ENCODE results near the gene UBFD1.
"Not testable (repeated sequence)": the region's sequence is repeated elsewhere in the genome, so short reads cannot be mapped to it uniquely, and the experiment has no call there.

Gene UBFD1

DNA sequence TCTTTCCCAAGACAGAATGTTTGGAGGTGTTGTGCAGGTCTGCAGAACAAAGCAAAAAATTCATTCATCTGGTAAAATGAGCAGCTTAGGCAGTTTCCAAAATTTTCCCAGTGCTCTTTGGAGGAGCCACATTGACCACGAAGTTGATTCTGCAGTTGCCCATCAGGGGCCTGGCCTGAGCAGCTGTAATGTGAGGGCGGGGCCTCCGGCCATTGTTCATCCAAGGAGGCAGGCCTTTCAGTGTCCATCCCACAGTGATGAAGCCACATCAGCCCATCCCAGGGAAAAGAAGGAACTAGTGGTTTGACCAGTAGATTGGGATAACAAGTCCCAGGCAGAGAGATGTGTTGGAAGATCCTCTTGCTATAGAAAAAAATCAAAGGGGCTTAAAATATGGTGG lies 10.1 kb downstream of the UBFD1 start:
- H3K9ac ChIP-seq (ENCODE audit: low read depth, low read length), result no peak overlapping the region
- no peaks in the 10 kb centered on the region for H3K9me3 ChIP-seq (ENCODE audit: control insufficient read depth, insufficient read depth, low read length)
- H3K4me1 ChIP-seq (ENCODE audit: insufficient read depth, low read length), result no peaks in the 10 kb centered on the region
- peaks cover 64% of the 10 kb centered on the region for H3K36me3 ChIP-seq (ENCODE audit: insufficient read depth, low read length)

DNA sequence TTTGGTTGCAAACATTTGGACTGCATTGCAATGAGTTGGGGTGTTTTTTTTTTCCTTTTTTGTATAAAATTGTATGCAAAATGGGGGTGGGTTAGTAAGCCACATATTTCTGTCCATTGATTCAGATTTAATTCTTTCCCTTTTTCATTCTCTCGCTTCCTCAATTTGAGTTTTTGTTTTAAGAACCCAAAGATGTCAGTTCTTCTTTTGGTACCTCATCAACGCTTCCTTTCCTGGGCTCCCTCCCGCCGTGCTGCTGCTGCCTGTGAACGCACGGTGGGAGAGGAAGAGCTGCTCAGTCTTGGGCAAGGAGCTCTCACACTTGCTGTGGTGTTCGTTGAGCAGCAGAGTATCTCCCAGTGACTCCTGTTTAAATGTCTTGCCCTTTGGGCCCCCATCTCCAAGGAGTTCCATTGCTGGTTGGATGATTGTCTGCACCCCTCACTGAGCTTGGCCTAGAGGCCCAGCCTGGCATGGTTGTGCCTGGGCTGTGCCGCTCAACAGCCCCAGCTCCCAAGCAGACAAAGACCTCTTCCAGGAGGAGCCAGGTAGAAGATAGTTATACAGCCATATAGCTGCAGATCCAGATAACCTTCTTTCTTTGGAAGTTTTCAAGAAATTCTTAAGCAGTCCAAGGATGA lies 13.6 kb downstream of the UBFD1 start:
- Histone ChIP-seq H3K9ac (ENCODE audit: low read depth, low read length) (no peak overlapping the region), H3K36me3 (ENCODE audit: insufficient read depth, low read length) (peaks cover 39% of the 10 kb centered on the region)

DNA sequence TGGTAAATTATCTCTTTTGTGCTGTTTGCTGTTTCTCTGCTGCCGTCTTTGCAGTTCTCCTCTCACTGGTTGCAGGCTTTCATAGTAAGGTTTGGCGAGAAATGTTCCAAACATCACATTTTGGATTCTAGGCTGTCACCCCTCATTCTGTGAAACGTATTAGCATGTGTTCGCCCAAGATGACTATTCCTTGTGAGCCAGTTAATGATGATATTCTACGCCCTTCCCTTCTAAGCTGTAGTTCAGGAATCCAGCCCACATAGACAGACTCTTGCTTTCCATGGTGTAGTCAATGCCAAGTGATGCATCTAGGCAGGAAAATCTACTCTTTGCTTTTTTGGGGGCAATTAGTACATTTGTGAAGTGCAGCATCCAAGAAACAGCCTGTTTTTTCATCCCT lies 14.4 kb downstream of the UBFD1 start:
- no peak overlapping the region for H3K9ac ChIP-seq (ENCODE audit: low read depth, low read length)
- H3K36me3 ChIP-seq (ENCODE audit: insufficient read depth, low read length), result peaks cover 34% of the 10 kb centered on the region
- no peaks in the 10 kb centered on the region for H3K4me1 ChIP-seq (ENCODE audit: insufficient read depth, low read length)

More for the DNA sequence above, 13.6 kb downstream of the UBFD1 start:
- H3K4me1 ChIP-seq (ENCODE audit: insufficient read depth, low read length), result no peaks in the 10 kb centered on the region
- H3K9me3 ChIP-seq (ENCODE audit: control insufficient read depth, insufficient read depth, low read length), result no peaks in the 10 kb centered on the region

GRCh38 chr16:23572394-23572793 lies 14.9 kb downstream of the UBFD1 start:
- H3K9me3 ChIP-seq (ENCODE audit: control insufficient read depth, insufficient read depth, low read length), result no peaks in the 10 kb centered on the region
- H3K36me3 ChIP-seq (ENCODE audit: insufficient read depth, low read length), result peaks cover 33% of the 10 kb centered on the region

More for the DNA sequence above, 14.4 kb downstream of the UBFD1 start:
- H3K9me3 ChIP-seq (ENCODE audit: control insufficient read depth, insufficient read depth, low read length), result no peaks in the 10 kb centered on the region

DNA sequence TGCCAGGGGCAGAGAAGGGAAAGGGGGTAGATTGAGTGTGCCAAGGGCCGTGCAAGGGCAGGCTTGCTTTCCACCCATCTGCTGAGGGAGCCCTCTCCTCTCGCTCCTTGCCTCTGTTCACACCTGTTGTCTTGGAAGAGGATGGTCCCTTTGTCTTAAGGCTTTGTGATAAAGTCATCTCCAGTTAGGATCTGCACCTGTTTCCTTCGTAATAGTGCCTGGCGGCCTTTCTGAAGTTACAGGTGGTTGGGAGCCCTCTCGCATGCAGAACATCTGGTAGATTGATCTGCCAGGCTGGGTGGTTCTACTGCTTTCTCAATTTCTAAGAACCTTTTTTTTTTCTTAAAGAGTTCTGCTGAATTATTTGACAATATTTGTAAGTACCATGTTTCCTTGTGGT lies 16.3 kb downstream of the UBFD1 start:
- Histone ChIP-seq H3K9me3 (ENCODE audit: control insufficient read depth, insufficient read depth, low read length) (no peaks in the 10 kb centered on the region), H3K9ac (ENCODE audit: low read depth, low read length) (no peak overlapping the region), H3K36me3 (ENCODE audit: insufficient read depth, low read length) (peaks cover 23% of the 10 kb centered on the region), H3K4me1 (ENCODE audit: insufficient read depth, low read length) (no peaks in the 10 kb centered on the region)

More at GRCh38 chr16:23572394-23572793, 14.9 kb downstream of the UBFD1 start:
- Histone ChIP-seq H3K4me1 (ENCODE audit: insufficient read depth, low read length) (no peaks in the 10 kb centered on the region), H3K9ac (ENCODE audit: low read depth, low read length) (no peak overlapping the region)

DNA sequence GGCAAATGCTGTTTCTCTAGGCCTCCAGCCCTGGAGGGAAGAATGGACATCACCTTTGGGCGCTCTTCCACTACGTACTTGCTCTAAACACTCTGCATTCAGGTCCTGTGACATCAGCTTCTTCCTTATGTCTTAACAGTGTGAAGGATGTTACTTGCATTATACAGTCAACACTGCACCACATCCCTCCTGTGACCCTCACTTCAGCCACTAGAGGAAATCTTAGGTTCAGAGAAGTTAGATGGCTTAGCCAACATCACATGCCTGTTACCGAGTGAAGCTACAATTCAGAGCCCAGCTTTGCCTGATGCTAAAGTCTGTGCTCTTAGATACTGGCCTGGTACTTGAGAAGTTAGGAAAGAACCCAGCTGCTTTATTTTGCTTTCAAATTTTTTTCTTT lies 18.3 kb downstream of the UBFD1 start:
- Histone ChIP-seq H3K9me3 (ENCODE audit: control insufficient read depth, insufficient read depth, low read length) (no peaks in the 10 kb centered on the region), H3K36me3 (ENCODE audit: insufficient read depth, low read length) (peaks cover 18% of the 10 kb centered on the region; the same call in 1 of the 2 replicates), H3K4me1 (ENCODE audit: insufficient read depth, low read length) (no peaks in the 10 kb centered on the region), H3K9ac (ENCODE audit: low read depth, low read length) (no peak overlapping the region)

GRCh38 chr16:23577493-23577892 lies 20.0 kb downstream of the UBFD1 start:
- no peaks in the 10 kb centered on the region for H3K4me1 ChIP-seq (ENCODE audit: insufficient read depth, low read length)
- no peaks in the 10 kb centered on the region for H3K9me3 ChIP-seq (ENCODE audit: control insufficient read depth, insufficient read depth, low read length)
- H3K36me3 ChIP-seq (ENCODE audit: insufficient read depth, low read length), result peaks cover 17% of the 10 kb centered on the region; the same call in 1 of the 2 replicates
- no peak overlapping the region for H3K9ac ChIP-seq (ENCODE audit: low read depth, low read length)

DNA sequence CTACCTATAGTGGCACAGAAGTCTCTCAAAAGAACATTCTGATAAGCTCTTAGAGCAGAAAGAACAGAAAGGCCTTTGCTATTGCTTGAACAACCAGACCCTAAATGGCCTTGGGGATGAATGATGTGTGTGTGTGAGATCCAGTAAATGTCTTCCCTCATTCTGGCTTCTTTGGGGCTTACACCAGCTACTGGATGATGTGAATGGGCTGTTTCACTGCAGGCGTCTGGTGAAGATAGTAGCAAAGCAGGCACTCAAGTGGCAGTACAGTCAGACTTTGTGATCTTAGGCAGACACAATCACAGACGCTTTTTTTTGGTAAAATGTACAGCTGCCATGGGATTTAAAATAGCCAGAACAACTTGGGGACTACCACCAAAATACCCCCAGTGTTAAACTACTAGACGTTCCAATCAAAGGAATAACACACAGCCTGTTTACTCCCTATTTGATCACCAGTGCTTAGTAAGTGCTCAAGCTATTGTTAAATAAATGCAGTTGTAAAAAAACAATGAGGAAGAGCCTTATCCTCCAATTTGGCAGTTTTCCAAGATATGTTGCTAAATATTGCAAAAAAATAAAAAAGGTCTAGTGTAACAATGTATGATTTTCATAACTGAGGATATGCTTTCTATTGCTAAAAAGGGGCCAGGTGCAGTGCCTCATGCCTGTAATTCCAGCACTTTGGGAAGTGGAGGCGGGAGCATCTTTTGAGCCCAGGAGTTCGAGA lies 20.7 kb downstream of the UBFD1 start:
- Histone ChIP-seq H3K4me1 (ENCODE audit: insufficient read depth, low read length) (no peaks in the 10 kb centered on the region), H3K36me3 (ENCODE audit: insufficient read depth, low read length) (peaks cover 14% of the 10 kb centered on the region; the same call in 1 of the 2 replicates), H3K9me3 (ENCODE audit: control insufficient read depth, insufficient read depth, low read length) (no peaks in the 10 kb centered on the region), H3K9ac (ENCODE audit: low read depth, low read length) (no peak overlapping the region)

- Histone ChIP-seq H3K9ac (ENCODE audit: low read depth, low read length) (no peak overlapping the region), H3K36me3 (ENCODE audit: insufficient read depth, low read length) (peaks cover 14% of the 10 kb centered on the region; the same call in 1 of the 2 replicates), H3K4me1 (ENCODE audit: insufficient read depth, low read length) (no peaks in the 10 kb centered on the region), H3K9me3 (ENCODE audit: control insufficient read depth, insufficient read depth, low read length) (no peaks in the 10 kb centered on the region)
Observed at GRCh38 chr16:23579371-23579770, 21.8 kb downstream of the UBFD1 start.

GRCh38 chr16:23580391-23580790 lies 22.9 kb downstream of the UBFD1 start:
- Histone ChIP-seq H3K9me3 (ENCODE audit: control insufficient read depth, insufficient read depth, low read length) (no peaks in the 10 kb centered on the region), H3K36me3 (ENCODE audit: insufficient read depth, low read length) (peaks cover 19% of the 10 kb centered on the region; the same call in 1 of the 2 replicates), H3K9ac (ENCODE audit: low read depth, low read length) (no peak overlapping the region), H3K4me1 (ENCODE audit: insufficient read depth, low read length) (no peaks in the 10 kb centered on the region)

- Histone ChIP-seq H3K9me3 (ENCODE audit: control insufficient read depth, insufficient read depth, low read length) (no peaks in the 10 kb centered on the region), H3K4me1 (ENCODE audit: insufficient read depth, low read length) (no peaks in the 10 kb centered on the region), H3K9ac (ENCODE audit: low read depth, low read length) (no peak overlapping the region), H3K36me3 (ENCODE audit: insufficient read depth, low read length) (peaks cover 23% of the 10 kb centered on the region; the same call in 1 of the 2 replicates)
Observed at GRCh38 chr16:23581764-23582163, 24.2 kb downstream of the UBFD1 start.

DNA sequence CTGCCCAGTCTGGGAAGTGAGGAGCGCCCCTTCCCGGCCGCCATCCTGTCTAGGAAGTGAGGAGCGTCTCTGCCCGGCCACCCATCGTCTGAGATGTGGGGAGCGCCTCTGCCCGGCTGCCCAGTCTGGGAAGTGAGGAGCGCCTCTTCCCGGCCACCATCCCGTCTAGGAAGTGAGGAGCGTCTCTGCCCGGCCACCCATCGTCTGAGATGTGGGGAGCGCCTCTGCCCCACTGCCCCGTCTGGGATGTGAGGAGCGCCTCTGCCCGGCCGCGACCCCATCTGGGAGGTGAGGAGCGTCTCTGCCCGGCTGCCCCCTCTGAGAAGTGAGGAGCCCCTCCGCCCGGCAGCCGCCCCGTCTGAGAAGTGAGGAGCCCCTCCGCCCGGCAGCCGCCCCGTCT lies 25.7 kb downstream of the UBFD1 start:
- H3K36me3 ChIP-seq (ENCODE audit: insufficient read depth, low read length), result peaks cover 24% of the 10 kb centered on the region; the same call in 1 of the 2 replicates
- not testable (repeated sequence) for H3K9ac ChIP-seq (ENCODE audit: low read depth, low read length); H3K9me3 ChIP-seq (ENCODE audit: control insufficient read depth, insufficient read depth, low read length); H3K4me1 ChIP-seq (ENCODE audit: insufficient read depth, low read length)

GRCh38 chr16:23584186-23585076 lies 26.9 kb downstream of the UBFD1 start:
- Histone ChIP-seq H3K4me1 (ENCODE audit: insufficient read depth, low read length) (no peaks in the 10 kb centered on the region), H3K9me3 (ENCODE audit: control insufficient read depth, insufficient read depth, low read length) (no peaks in the 10 kb centered on the region), H3K9ac (ENCODE audit: low read depth, low read length) (no peak overlapping the region), H3K36me3 (ENCODE audit: insufficient read depth, low read length) (peaks cover 26% of the 10 kb centered on the region)

DNA sequence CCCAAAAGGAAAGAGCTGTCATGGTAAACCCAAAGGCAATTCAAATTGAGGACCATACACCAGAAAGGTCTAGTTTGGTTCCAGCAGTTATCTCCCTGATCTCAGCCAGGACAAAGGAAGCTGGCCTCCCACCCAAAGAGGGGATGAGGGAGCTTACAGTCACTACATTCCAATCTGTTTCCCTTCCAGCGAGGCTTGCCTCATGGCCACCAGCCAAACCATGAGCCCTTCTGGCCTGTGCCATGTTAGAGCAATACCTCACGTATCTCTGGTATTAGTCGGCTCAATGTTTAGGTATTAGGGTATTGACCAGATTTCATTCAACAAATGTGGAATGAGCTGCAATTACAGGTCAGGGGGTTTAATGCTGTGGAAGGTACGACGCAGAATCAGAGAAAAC lies 30.2 kb downstream of the UBFD1 start:
- Histone ChIP-seq H3K9me3 (ENCODE audit: control insufficient read depth, insufficient read depth, low read length) (no peaks in the 10 kb centered on the region), H3K9ac (ENCODE audit: low read depth, low read length) (no peak overlapping the region), H3K36me3 (ENCODE audit: insufficient read depth, low read length) (peaks cover 32% of the 10 kb centered on the region), H3K4me1 (ENCODE audit: insufficient read depth, low read length) (no peaks in the 10 kb centered on the region)
